ENCODE data around the gene NAP1L5. TPM values are rescaled to one million over a fixed set of nuclear protein-coding genes. Genes with fewer than 3 reads are reported as not detected.

NAP1L5 gene
- total RNA-seq, 1 experiment from 2014 or later = 1.8 TPM

DNA sequence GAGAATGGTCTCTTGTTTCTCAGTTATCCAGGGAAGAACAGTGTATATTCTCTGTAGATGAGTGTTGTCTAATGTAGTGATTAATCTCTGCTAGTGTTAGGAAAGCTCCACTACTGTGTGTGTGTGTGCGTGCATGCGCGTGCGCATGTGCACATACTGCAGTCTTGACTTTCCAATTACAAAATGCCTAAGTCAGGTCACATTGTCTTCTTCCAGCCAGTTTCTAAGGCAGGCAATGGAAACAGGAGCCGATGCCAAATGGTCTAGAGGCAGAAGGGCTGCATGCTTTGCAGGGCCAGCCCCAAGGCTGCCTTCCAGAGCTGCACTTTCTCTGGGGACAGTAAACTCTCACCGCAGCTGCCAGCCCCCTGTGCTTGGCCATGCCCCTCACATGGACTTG lies 30.5 kb upstream of the NAP1L5 start:
- no TSS peak for BruUV-seq (replicated peaks)
- Histone ChIP-seq H3K36me3 (ENCODE audit: control insufficient read depth in 1 of 2, insufficient read depth in 2 of 2, low read length in 2 of 2) (peaks cover 0 to 10% of the 10 kb centered on the region in 2 experiments; a peak in 1 of 4 replicates), H3K27me3 (ENCODE audit: insufficient read depth, low read length) (no peaks in the 10 kb centered on the region), H3K9ac (ENCODE audit: low read length) (no peak overlapping the region), H3K79me2 (ENCODE audit: insufficient read depth, low read length) (no peaks in the 10 kb centered on the region), H3K4me2 (ENCODE audit: low read length) (no peak overlapping the region), H3K9me3 (ENCODE audit: control insufficient read depth in 1 of 2, insufficient read depth in 1 of 2, low read depth in 1 of 2, low read length in 2 of 2) (no peaks in the 10 kb centered on the region), H2AFZ (ENCODE audit: low read depth, low read length, poor library complexity, severe bottlenecking) (no peak overlapping the region), H3K4me1 (ENCODE audit: control insufficient read depth in 1 of 2, insufficient read depth in 2 of 2, low read length in 2 of 2) (no peaks in the 10 kb centered on the region), H3K4me3 (replicated peaks in 1 of 2; ENCODE audit: low read depth in 1 of 2, low read length in 2 of 2) (no peak overlapping the region), H4K20me1 (ENCODE audit: insufficient read depth) (no peaks in the 10 kb centered on the region), H3K9me2 (ENCODE audit: insufficient read depth) (no peaks in the 10 kb centered on the region), H3K27ac (ENCODE audit: low read depth, low read length) (no peak overlapping the region)
- TF ChIP-seq CEBPB (IDR thresholded peaks at IDR 0.05; ENCODE audit: low read depth) (no peak), TCF7L2 (IDR thresholded peaks at IDR 0.05; ENCODE audit: borderline replicate concordance, extremely low read depth, insufficient read depth, insufficient read length) (no peak), SRF (IDR thresholded peaks at IDR 0.05; ENCODE audit: low read depth) (no peak), ZNF274 (IDR thresholded peaks at IDR 0.05; ENCODE audit: low read depth, low read length) (no peak), ELF1 (IDR thresholded peaks at IDR 0.05; ENCODE audit: borderline replicate concordance, low read depth) (no peak), RAD21 (IDR thresholded peaks at IDR 0.05; ENCODE audit: low read depth) (no peak), ZBTB33 (IDR thresholded peaks at IDR 0.05; ENCODE audit: extremely low read depth, insufficient replicate concordance, low read length) (no peak), POLR2AphosphoS5 (IDR thresholded peaks at IDR 0.05; ENCODE audit: low read depth, low read length) (no peak), JUND (IDR thresholded peaks at IDR 0.05) (no peak), SP1 (IDR thresholded peaks at IDR 0.05; ENCODE audit: low read depth) (no peak), YY1 (IDR thresholded peaks at IDR 0.05; ENCODE audit: extremely low read depth, insufficient replicate concordance, low read depth, low read length) (no peak), EZH2phosphoT487 (IDR thresholded peaks at IDR 0.05; ENCODE audit: borderline replicate concordance) (no peak), EGR1 (IDR thresholded peaks at IDR 0.05; ENCODE audit: low read depth) (no peak), FOSL1 (IDR thresholded peaks at IDR 0.05; ENCODE audit: low read depth) (no peak), CBX3 (IDR thresholded peaks at IDR 0.05; ENCODE audit: low read depth) (no peak), EZH2 (IDR thresholded peaks at IDR 0.05) (no peak)
- TF ChIP-seq, protein P1, sequence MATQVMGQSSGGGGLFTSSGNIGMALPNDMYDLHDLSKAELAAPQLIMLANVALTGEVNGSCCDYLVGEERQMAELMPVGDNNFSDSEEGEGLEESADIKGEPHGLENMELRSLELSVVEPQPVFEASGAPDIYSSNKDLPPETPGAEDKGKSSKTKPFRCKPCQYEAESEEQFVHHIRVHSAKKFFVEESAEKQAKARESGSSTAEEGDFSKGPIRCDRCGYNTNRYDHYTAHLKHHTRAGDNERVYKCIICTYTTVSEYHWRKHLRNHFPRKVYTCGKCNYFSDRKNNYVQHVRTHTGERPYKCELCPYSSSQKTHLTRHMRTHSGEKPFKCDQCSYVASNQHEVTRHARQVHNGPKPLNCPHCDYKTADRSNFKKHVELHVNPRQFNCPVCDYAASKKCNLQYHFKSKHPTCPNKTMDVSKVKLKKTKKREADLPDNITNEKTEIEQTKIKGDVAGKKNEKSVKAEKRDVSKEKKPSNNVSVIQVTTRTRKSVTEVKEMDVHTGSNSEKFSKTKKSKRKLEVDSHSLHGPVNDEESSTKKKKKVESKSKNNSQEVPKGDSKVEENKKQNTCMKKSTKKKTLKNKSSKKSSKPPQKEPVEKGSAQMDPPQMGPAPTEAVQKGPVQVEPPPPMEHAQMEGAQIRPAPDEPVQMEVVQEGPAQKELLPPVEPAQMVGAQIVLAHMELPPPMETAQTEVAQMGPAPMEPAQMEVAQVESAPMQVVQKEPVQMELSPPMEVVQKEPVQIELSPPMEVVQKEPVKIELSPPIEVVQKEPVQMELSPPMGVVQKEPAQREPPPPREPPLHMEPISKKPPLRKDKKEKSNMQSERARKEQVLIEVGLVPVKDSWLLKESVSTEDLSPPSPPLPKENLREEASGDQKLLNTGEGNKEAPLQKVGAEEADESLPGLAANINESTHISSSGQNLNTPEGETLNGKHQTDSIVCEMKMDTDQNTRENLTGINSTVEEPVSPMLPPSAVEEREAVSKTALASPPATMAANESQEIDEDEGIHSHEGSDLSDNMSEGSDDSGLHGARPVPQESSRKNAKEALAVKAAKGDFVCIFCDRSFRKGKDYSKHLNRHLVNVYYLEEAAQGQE (IDR thresholded peaks at IDR 0.05; ENCODE audit: low read depth) = no peak
- TF ChIP-seq, protein P2, sequence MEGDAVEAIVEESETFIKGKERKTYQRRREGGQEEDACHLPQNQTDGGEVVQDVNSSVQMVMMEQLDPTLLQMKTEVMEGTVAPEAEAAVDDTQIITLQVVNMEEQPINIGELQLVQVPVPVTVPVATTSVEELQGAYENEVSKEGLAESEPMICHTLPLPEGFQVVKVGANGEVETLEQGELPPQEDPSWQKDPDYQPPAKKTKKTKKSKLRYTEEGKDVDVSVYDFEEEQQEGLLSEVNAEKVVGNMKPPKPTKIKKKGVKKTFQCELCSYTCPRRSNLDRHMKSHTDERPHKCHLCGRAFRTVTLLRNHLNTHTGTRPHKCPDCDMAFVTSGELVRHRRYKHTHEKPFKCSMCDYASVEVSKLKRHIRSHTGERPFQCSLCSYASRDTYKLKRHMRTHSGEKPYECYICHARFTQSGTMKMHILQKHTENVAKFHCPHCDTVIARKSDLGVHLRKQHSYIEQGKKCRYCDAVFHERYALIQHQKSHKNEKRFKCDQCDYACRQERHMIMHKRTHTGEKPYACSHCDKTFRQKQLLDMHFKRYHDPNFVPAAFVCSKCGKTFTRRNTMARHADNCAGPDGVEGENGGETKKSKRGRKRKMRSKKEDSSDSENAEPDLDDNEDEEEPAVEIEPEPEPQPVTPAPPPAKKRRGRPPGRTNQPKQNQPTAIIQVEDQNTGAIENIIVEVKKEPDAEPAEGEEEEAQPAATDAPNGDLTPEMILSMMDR (IDR thresholded peaks at IDR 0.05 in 2 of 3, conservative IDR thresholded peaks at IDR 0.05 in 1 of 3; ENCODE audit: borderline replicate concordance in 1 of 3, insufficient read depth in 1 of 3, low read depth in 2 of 3, low read length in 2 of 3) = no peak
- ChIA-PET RAD21 (ENCODE audit: low non-redundant PET in 1 of 2, low total read pairs in 2 of 2, uncharacterized antibody in 2 of 2, unreplicated experiment in 2 of 2) (no interaction called here), CTCF (no interaction called here), POLR2A (no interaction called here)
- no peak for DNase-seq (ENCODE audit: low read depth, low spot score)
- intact Hi-C loops (cut with micrococcal nuclease) = no loop called here
- ATAC-seq = no peak

All from HCT116 (cell line).